Immature natural killer cell (primary cell): Measurements from ENCODE around the gene KCNK18. TPM values are rescaled to one million over a fixed set of nuclear protein-coding genes. Genes with fewer than 3 reads are reported as not detected.

Experiments used
- DNase-seq, 3 donors: peaks; one replicate each; pipeline ENCODE4 v3.0.0; 2022; ENCODE audit warnings: mixed read lengths in 1 of 3
- H3K27ac Mint-ChIP-seq, 6 donors: one replicate each; pipeline ENCODE4 v1.8.0; 2020; ENCODE audit warnings: mixed read lengths in 6 of 6, mild to moderate bottlenecking in 5 of 6, inconsistent platforms in 4 of 6, moderate library complexity in 3 of 6
- H3K27me3 Mint-ChIP-seq, 3 donors: one replicate each; pipeline ENCODE4 v1.8.0; 2020 to 2021; ENCODE audit warnings: low read depth in 3 of 3, mild to moderate bottlenecking in 3 of 3, mixed read lengths in 3 of 3, moderate library complexity in 3 of 3, inconsistent platforms in 1 of 3
- H3K36me3 Mint-ChIP-seq, 3 donors: one replicate each; pipeline ENCODE4 v1.8.0; 2020; ENCODE audit warnings: mixed read lengths in 3 of 3, inconsistent platforms in 2 of 3, mild to moderate bottlenecking in 2 of 3
- H3K4me1 Mint-ChIP-seq, 2 donors: one replicate each; pipeline ENCODE4 v1.8.0; 2020; ENCODE audit warnings: inconsistent platforms in 2 of 2, mild to moderate bottlenecking in 2 of 2, mixed read lengths in 2 of 2, moderate library complexity in 1 of 2
- H3K4me3 Mint-ChIP-seq, 5 donors: one replicate each; pipeline ENCODE4 v1.8.0; 2020; ENCODE audit warnings: mild to moderate bottlenecking in 5 of 5, mixed read lengths in 5 of 5, inconsistent platforms in 3 of 5, moderate library complexity in 3 of 5
- H3K9me3 Mint-ChIP-seq, 6 donors: one replicate each; pipeline ENCODE4 v1.8.0; 2020; ENCODE audit warnings: mild to moderate bottlenecking in 6 of 6, mixed read lengths in 6 of 6, inconsistent platforms in 4 of 6, moderate library complexity in 3 of 6
- polyA plus RNA-seq, 3 donors: library from polyadenylated mRNA; unstranded; fragments of 300-500 nt; fragmentation: Illumina TruSeq; gene quantifications; one replicate each; pipeline ENCODE4 v1.2.3, GENCODE V29; 2021

The KCNK18 gene
- polyA plus RNA-seq, 3 donors from 2014 or later, result not detected

DNA sequence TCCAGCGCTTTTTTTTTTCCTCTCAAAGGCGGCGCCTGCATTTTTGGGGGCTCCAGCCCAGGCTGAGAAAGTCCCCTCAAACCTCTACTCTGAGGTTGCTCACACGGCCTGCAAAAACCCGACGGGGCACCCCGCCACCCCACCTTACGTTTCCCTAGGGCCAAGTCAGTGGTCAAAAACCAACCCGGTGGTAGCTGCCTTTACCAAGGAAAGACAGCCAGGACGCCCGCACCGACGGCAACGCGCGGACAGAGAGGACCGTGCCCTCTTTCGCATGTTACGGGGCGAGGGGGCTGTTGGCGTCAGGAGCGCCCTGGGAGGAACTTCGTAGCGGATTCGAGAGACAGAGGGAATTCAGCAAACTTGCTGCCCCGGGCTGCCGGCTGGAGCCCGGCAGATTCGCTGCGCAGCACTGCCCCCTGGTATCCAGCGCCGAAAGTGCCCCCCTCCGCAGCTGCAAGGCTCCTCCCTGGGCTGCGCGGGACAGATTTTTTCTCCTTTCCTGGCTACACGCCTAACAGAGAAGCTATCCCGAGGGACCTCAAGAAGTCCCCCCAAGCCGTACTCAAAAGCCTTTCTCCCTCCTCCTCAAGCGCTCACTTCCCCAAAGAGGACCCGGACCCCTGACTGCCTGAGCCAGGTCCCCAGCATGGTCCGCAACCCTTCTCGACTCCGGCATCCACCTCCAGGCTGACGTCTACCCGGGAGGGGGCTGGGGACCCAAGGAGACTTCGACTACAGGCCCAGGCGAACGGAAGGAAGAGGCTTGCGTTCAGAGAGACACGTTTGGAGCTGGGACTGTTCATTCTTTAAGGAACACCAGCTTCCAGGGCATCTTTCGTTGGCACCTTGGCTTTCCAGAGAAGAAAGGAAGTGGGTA lies 31.5 kb upstream of the KCNK18 start:
- no peak overlapping the region for H3K27ac Mint-ChIP-seq
- H3K4me1 Mint-ChIP-seq, result peaks cover 8 to 21% of the 10 kb centered on the region in 2 donors
- H3K9me3 Mint-ChIP-seq, result peaks cover 0 to 7% (median under 1%) of the 10 kb centered on the region in 6 donors
- no peak overlapping the region for H3K4me3 Mint-ChIP-seq
- no peak for DNase-seq
- no peaks in the 10 kb centered on the region for H3K36me3 Mint-ChIP-seq
- H3K27me3 Mint-ChIP-seq, result peaks cover 22 to 44% (median 41%) of the 10 kb centered on the region in 3 donors

DNA sequence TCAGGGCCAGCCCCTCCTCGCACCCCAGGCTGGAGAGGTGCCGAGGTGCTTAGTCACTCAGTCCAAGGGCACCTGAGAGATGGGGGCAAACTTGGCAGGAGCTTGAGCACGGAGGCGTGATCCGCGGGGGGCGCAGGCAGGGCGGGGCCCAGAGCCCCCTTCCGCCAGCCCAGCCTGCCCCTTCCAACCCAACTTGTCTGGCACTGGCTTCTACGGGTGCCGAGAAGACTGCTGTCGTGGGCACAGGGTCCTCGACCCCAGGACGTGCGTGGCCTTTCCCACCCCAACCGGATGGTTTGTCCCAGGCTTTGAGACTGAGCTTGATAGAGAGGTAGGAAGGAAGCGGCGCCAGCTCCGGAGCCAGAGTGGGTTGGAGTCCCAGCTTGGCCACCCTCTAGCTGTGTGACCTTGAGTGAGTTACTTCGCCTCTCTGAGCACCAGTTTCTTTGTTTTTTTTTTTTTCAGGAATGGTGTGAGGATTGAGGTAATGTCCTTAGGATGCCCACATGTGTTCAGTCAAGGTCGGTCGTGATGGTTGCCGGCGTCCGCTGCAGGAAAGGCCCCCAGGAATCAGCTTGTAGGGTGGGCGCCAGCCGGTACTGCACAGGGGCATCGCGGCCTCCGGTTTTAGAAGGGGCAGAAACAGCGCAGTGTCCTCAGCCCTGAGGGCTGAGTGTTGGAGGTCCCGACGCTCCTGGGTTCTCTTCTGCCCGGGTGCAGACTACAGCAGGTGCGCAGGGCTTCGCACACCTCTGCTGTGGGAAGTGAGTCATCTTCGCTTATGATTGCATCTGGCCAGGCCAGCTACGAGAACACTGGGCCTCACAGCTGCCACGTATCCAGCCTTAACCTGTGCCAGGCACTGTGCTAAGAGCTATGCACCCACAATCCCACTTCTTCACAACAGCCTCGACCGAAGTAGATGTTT lies 30.6 kb upstream of the KCNK18 start:
- H3K27me3 Mint-ChIP-seq, result peaks cover 18 to 40% (median 39%) of the 10 kb centered on the region in 3 donors
- no peak for DNase-seq
- peaks cover 0 to 4% (median under 1%) of the 10 kb centered on the region in 6 donors for H3K9me3 Mint-ChIP-seq
- peak overlapping the region in 3 of 5 donors; percentile 6 to 49 (median 24) for H3K4me3 Mint-ChIP-seq
- H3K36me3 Mint-ChIP-seq, result no peaks in the 10 kb centered on the region
- H3K27ac Mint-ChIP-seq, result peak overlapping the region in 1 of 6 donors; percentile 25
- peaks cover 8 to 21% of the 10 kb centered on the region in 2 donors for H3K4me1 Mint-ChIP-seq

DNA sequence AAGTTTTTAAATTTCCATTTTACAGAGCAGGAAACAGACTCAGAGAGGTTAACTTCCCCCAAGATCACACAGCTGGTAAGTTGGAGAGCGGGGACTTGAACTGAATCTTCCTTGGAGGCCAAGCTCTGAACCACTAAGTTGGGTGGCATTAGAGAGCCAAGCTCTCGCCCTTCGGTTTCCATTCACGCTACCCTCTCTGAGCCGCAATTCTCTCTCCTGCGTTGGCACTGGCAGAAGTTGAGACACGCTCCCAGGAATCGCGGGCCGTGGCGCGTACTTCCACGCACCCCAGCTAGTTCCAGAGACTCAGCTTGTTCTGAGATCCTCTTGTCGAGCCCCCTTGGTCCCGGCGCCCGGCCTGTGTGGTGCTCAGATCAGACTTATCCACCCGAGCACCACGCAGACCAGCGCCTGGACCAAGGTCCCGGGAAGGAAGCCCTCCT lies 29.9 kb upstream of the KCNK18 start:
- Mint-ChIP-seq H3K4me3 (peak overlapping the region in 3 of 5 donors; percentile 6 to 49 (median 24)), H3K9me3 (peaks cover 0 to 4% (median 0%) of the 10 kb centered on the region in 6 donors), H3K27ac (no peak overlapping the region), H3K36me3 (no peaks in the 10 kb centered on the region), H3K27me3 (peaks cover 18 to 41% (median 35%) of the 10 kb centered on the region in 3 donors), H3K4me1 (peaks cover 8 to 18% of the 10 kb centered on the region in 2 donors)
- DNase-seq, result no peak

DNA sequence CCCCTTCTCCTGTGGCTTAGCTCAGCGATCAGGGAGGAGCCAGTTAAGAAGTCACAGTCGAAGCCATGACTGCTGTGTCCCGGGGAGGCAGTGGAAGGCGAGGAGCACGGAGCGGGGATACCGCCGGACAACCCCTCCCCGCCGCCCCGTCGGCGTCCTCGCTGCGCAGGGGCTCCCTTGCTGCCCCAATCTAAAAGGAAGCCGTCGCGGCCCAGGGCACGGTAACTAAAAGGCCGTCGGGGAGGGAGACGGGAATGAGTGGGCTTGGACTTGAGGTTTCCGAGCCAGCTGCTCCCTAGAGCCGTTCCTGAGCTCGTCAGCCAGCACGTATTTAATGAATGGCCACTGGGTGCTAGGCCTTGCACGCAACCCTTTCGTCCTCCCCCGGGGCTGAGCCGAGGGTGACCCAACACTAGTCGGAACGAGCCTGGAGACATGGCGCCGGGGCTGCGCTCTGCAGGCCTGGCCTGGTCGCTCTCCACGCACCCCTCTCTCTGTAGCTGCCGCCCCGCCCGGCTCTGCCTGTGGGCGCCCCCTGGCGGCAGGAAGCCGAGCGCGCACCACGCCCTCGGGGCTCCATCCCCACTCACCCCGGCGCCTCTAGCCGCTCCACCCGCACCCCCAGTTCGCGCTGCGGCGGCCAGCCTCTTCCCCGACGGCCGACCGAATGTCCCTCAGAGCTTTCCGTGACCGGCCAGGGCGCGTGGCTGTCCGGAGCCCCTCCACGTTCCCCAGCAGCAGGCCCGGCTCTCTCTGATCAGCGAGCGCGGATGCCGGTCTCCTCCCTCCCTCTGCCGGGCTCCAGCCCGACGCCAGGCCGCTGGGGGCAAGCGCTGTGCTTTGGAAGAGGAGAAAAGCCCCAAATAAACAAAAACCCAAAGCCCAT lies 29.3 kb upstream of the KCNK18 start:
- Mint-ChIP-seq H3K4me3 (peak overlapping the region in 3 of 5 donors; percentile 27 to 59 (median 45)), H3K9me3 (peaks cover 0 to 4% (median 0%) of the 10 kb centered on the region in 6 donors), H3K4me1 (peaks cover 8 to 15% of the 10 kb centered on the region in 2 donors), H3K27me3 (peaks cover 18 to 41% (median 30%) of the 10 kb centered on the region in 3 donors), H3K36me3 (no peaks in the 10 kb centered on the region), H3K27ac (no peak overlapping the region)
- peak; percentile 31 to 43 (median 41) for DNase-seq

DNA sequence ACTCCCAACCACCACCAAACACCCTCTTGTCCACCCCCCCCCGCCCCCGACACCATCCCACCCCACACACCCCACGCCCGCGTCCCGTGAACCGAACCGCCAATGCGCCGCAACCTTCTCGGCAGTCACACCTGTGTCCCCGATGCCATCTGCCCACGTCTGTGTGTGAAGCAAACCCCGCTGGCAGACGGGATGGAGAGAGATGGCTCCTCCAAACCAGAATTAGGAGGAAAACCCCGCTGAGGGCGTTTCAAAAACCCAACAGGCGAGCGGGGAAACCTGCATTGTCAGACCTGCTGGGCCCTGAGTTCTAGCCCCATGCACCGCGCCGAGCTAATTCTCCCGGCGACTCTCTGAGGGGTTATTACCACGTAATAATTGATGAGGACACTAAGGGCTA lies 28.6 kb upstream of the KCNK18 start:
- Mint-ChIP-seq H3K4me3 (no peak overlapping the region), H3K36me3 (no peaks in the 10 kb centered on the region), H3K4me1 (peaks cover 8 to 15% of the 10 kb centered on the region in 2 donors), H3K27me3 (peaks cover 18 to 41% (median 29%) of the 10 kb centered on the region in 3 donors), H3K27ac (no peak overlapping the region), H3K9me3 (peaks cover 0 to 4% (median 0%) of the 10 kb centered on the region in 6 donors)
- no peak for DNase-seq

DNA sequence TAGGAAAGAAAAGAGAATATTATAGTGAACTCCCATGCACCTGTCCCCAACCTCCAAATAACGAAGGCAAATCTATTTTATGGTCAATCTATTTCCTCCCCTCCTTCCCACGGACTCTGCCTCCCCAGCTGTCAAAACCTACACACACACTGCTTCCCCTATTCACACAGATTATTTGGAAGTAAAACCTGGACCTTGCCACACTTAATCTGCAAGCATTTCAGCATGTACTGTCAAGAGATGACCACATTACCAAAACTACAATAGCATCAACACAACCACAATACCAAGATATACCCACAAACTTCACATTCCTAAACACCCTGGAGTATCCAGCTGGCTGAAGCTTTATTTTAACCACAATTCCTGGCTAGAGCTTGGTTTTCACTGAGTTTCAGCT lies 27.8 kb upstream of the KCNK18 start:
- no peaks in the 10 kb centered on the region for H3K36me3 Mint-ChIP-seq
- peaks cover 0 to 4% (median 0%) of the 10 kb centered on the region in 6 donors for H3K9me3 Mint-ChIP-seq
- peak overlapping the region in 2 of 5 donors; percentile 2 to 12 for H3K4me3 Mint-ChIP-seq
- H3K27ac Mint-ChIP-seq, result no peak overlapping the region
- DNase-seq, result no peak
- H3K27me3 Mint-ChIP-seq, result peaks cover 13 to 36% (median 23%) of the 10 kb centered on the region in 3 donors
- H3K4me1 Mint-ChIP-seq, result peaks cover 15 to 16% of the 10 kb centered on the region in 2 donors

DNA sequence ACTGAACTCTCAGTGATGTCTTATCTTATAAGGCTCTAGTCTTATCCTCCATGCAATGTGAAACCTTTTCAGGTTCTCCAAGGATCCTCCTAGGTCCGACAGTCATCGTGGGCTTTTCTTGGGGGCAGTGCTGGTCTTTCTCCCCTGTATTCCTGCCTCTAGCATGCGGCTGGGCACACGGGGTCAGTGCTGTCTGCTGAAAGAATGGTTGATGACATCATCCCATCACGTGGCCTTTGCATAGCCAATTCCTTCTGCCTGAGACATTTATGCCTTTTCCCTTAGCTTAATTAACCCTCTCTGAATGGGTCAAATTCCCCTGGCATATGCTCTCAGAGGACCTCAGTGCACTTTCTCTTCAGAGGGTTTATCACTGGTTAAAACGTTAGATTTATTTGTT lies 27.0 kb upstream of the KCNK18 start:
- H3K4me1 Mint-ChIP-seq, result peaks cover 20 to 23% of the 10 kb centered on the region in 2 donors
- no peak overlapping the region for H3K4me3 Mint-ChIP-seq

DNA sequence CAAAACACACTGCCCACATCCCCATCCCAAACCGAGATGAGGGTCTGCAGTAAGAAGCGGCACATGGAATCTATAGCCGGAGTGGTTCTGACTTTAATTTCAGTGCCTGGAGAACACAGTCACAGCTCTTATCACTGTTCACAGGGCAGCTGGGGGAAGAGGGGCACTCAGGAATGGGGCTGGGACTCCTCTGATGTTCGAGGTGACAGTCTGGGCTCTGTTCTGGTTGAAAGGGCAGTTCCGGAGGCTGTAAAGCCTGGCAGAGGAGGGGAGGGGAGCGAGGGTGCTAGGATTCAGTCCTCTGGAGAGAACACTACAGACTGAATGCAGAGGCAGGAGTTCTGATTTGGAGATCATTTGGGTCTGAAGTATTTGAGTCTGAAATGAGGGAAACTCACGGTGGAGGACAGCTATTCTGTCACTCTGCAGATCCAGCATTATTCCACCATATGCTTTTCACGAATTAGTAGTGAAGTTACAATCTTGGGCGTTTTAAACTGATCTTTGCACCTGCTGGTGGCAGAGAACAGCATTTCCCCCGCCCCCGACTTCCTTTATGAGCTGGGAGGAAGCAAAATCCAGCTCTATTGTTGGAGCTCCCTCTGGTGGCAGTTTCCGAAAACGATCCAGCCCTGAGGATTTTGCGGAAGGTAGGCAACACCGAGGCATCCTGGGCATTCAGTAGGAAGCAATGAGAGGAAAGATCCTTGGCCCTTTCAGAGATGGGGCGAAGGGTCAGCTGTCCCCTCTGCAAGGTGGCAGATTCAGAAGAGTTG lies 22.7 kb upstream of the KCNK18 start:
- Mint-ChIP-seq H3K36me3 (no peaks in the 10 kb centered on the region), H3K4me1 (peaks cover 17 to 24% of the 10 kb centered on the region in 2 donors), H3K27ac (peak overlapping the region in 4 of 6 donors; percentile 34 to 76 (median 56)), H3K9me3 (no peaks in the 10 kb centered on the region), H3K4me3 (peak overlapping the region; percentile 90 to 97 (median 92)), H3K27me3 (peaks cover 0 to 17% (median 9%) of the 10 kb centered on the region in 3 donors)
- DNase-seq, result peak; percentile 53 to 65 (median 62)

More for the DNA sequence above, 27.0 kb upstream of the KCNK18 start:
- no peaks in the 10 kb centered on the region for H3K36me3 Mint-ChIP-seq
- no peak overlapping the region for H3K27ac Mint-ChIP-seq
- H3K27me3 Mint-ChIP-seq, result peaks cover 9 to 34% (median 22%) of the 10 kb centered on the region in 3 donors
- no peak for DNase-seq
- H3K9me3 Mint-ChIP-seq, result peaks cover 0 to 4% (median 0%) of the 10 kb centered on the region in 6 donors

DNA sequence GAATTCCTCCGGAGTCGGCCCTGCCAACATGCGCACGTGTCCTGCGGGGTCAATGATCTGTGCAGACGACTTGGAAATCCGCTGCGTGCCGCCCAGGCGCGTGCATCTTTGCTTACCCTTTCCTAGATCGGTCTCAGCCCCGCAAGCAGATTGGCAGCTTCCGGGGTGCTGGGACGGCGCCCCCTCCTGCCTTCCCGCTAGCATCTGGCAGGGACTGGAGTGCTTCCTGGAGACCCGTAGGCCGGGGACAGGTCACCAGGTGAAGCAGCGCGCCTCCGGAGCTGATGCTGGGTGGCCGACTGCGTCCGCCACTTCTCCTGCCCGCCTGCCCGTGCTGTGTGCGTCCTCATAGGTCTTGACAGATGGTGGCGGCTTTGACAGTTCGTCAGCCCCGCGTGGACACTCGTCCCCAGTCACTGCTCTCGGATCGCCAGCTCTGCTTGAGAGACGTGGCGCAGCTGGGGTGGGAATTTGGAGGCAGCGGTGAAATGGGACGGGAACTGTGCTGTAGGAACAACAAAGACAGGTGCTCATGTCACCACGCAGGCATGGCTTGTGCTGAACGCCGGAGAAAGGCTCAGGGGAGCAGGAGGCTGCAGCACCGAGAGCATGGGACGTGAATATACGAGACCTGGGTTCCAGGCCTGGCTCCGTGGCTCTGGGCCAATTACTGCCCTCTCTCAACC lies 21.9 kb upstream of the KCNK18 start:
- DNase-seq, result peak in 1 of 3 donors; percentile 10
- Mint-ChIP-seq H3K4me1 (peaks cover 17 to 24% of the 10 kb centered on the region in 2 donors), H3K27me3 (peaks cover 2 to 14% (median 9%) of the 10 kb centered on the region in 3 donors)

DNA sequence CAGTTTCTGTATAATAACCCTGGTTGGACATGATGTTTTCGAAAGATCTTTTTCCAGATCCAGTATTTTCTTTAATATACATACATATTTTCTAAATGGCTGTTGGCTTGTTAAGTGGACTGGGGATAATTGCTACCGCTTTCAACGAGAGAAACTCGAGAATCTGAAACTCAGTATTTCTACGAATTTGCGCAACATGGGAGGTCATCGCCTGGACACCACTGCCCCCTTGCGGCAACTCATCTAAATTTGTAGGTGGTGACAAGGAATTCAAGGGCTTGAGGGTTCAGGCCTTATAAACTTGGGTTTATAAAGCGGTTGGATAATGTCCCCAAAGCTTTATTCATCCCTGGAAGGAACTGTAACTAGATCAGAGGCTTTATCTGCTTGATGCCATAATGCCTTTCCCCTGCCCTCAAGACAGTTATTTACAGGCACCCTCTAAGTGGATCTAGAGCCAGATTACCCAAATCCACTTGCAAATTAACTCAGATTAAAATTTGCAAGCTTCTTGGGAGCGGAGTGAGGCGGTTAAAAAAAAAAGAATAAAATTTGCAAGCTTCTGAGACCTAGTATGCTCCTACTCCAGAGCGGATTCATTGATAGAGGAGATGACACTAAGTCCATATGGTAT lies 21.3 kb upstream of the KCNK18 start:
- Mint-ChIP-seq H3K4me1 (peaks cover 17 to 24% of the 10 kb centered on the region in 2 donors), H3K4me3 (peak overlapping the region; percentile 90 to 97 (median 92)), H3K27ac (peak overlapping the region in 3 of 6 donors; percentile 55 to 82 (median 75)), H3K9me3 (no peaks in the 10 kb centered on the region), H3K27me3 (peaks cover 2 to 12% (median 8%) of the 10 kb centered on the region in 3 donors), H3K36me3 (no peaks in the 10 kb centered on the region)
- DNase-seq, result peak; percentile 42 to 55 (median 48)

More for the DNA sequence above, 21.9 kb upstream of the KCNK18 start:
- Mint-ChIP-seq H3K27ac (peak overlapping the region in 3 of 6 donors; percentile 65 to 76 (median 66)), H3K4me3 (peak overlapping the region; percentile 90 to 97 (median 92)), H3K36me3 (no peaks in the 10 kb centered on the region), H3K9me3 (no peaks in the 10 kb centered on the region)

DNA sequence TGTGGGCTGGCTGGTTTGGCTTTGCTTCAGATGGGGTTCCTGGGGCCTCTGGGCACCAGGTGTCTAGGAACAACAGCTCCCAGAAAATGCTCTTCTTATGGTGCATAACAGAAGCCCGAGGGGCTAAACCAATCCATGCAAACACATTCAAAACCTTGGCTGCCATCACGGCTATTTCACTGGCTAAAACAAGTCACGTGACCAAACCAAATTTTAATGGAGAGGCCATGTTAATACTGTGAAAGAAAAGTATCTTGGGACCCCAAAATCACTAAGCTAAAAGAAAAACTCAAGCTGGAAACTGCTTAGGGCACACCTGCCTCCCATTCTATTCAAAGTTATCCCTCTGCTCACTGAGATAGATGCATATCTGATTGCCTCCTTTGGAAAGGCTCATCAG lies 19.1 kb upstream of the KCNK18 start:
- Mint-ChIP-seq H3K9me3 (no peaks in the 10 kb centered on the region), H3K4me1 (peaks cover 17 to 24% of the 10 kb centered on the region in 2 donors), H3K27ac (no peak overlapping the region), H3K4me3 (no peak overlapping the region), H3K36me3 (no peaks in the 10 kb centered on the region), H3K27me3 (peaks cover 2 to 6% (median 4%) of the 10 kb centered on the region in 3 donors)
- DNase-seq, result no peak
